Neural cell (in vitro differentiated cells): ENCODE data around the gene SRPX. TPM values are rescaled to one million over a fixed set of nuclear protein-coding genes. Genes with fewer than 3 reads are reported as not detected.

ENCODE experiments used
- H2AFZ ChIP-seq: fragments of 200-600, 300-800 bp; sonication (generic), shearing (Covaris generic); 2 replicates; pipeline ENCODE4 v1.6.0; 2014; ENCODE audit warnings: low read depth, mild to moderate bottlenecking, antibody characterized with exemption, low read length, moderate library complexity
- H3F3A ChIP-seq: fragments of 200-600 bp; shearing (Covaris generic); 2 replicates; pipeline ENCODE4 v1.6.1; 2016; ENCODE audit warnings: mild to moderate bottlenecking, moderate library complexity, mixed read lengths, antibody characterized with exemption, low read length; ENCODE audit not compliant: insufficient read depth, poor library complexity, severe bottlenecking
- H3K27ac ChIP-seq: fragments of 200-600, 300-800 bp; sonication (generic), shearing (Covaris generic); 2 replicates; pipeline ENCODE4 v1.5.1; 2014; ENCODE audit warnings: mild to moderate bottlenecking, low read length, moderate library complexity
- H3K27me3 ChIP-seq: fragments of 300-800, 200-600 bp; sonication (generic), shearing (Covaris generic); 2 replicates; pipeline ENCODE4 v1.6.0; 2014; ENCODE audit warnings: mild to moderate bottlenecking, low read depth, low read length, moderate library complexity; ENCODE audit not compliant: insufficient read depth
- H3K36me3 ChIP-seq: fragments of 300-800, 200-600 bp; sonication (generic), shearing (Covaris generic); 2 replicates; pipeline ENCODE4 v1.5.1; 2014; ENCODE audit warnings: mild to moderate bottlenecking, antibody characterized with exemption, low read length, moderate library complexity; ENCODE audit not compliant: insufficient read depth
- H3K4me2 ChIP-seq: fragments of 300-800, 200-600 bp; sonication (generic), shearing (Covaris generic); 2 replicates; pipeline ENCODE4 v1.6.0; 2014; ENCODE audit warnings: mild to moderate bottlenecking, low read length
- H3K4me3 ChIP-seq: fragments of 300-800, 200-600 bp; sonication (generic), shearing (Covaris generic); 2 replicates; pipeline ENCODE4 v1.5.1; 2014; ENCODE audit warnings: mild to moderate bottlenecking, low read length, moderate library complexity
- H3K79me2 ChIP-seq: fragments of 200-600 bp; shearing (Covaris generic); replicated peaks from 2 replicates; pipeline ENCODE4 v1.6.0; 2014; ENCODE audit warnings: mild to moderate bottlenecking, low read length, moderate library complexity; ENCODE audit not compliant: insufficient read depth
- H3K9ac ChIP-seq: fragments of 300-800, 200-600 bp; sonication (generic), shearing (Covaris generic); 2 replicates; pipeline ENCODE4 v1.6.1; 2016; ENCODE audit warnings: mild to moderate bottlenecking, low read length, mixed read lengths
- H3K9me2 ChIP-seq: fragments of 200-600 bp; shearing (Covaris generic); 2 replicates; pipeline ENCODE4 v1.6.1; 2016; ENCODE audit warnings: mild to moderate bottlenecking, low read length, mixed read lengths; ENCODE audit not compliant: insufficient read depth
- H3K9me3 ChIP-seq: fragments of 200-600, 300-800 bp; sonication (generic), shearing (Covaris generic); 2 replicates; pipeline ENCODE4 v1.6.1; 2016; ENCODE audit warnings: mild to moderate bottlenecking, mixed run types, low read length, moderate library complexity, mixed read lengths
- H4K20me1 ChIP-seq: fragments of 200-600 bp; shearing (Covaris generic); 2 replicates; pipeline ENCODE4 v1.6.1; 2016; ENCODE audit warnings: mild to moderate bottlenecking, mixed run types; ENCODE audit not compliant: insufficient read depth
- CTCF ChIP-seq: fragments of 450-650 bp; IDR thresholded peaks from 2 replicates; pipeline ENCODE4 v1.5.1; 2014; ENCODE audit warnings: antibody characterized with exemption, mild to moderate bottlenecking, moderate library complexity; ENCODE audit not compliant: poor library complexity, severe bottlenecking
- EP300 ChIP-seq: fragments of 450-650 bp; conservative IDR thresholded peaks from 2 replicates; pipeline ENCODE4 v1.6.1; 2014; ENCODE audit warnings: antibody characterized with exemption, mild to moderate bottlenecking, moderate library complexity; ENCODE audit not compliant: poor library complexity, severe bottlenecking
- EZH2 ChIP-seq: fragments of 200-600, 300-800 bp; shearing (Covaris generic), sonication (generic); IDR thresholded peaks from 2 replicates; pipeline ENCODE4 v1.6.1; 2014; ENCODE audit warnings: antibody characterized with exemption, low read length, borderline replicate concordance, mild to moderate bottlenecking; ENCODE audit not compliant: insufficient read depth, poor library complexity, severe bottlenecking
- MXI1 ChIP-seq: fragments of 450-650 bp; conservative IDR thresholded peaks from 2 replicates; pipeline ENCODE4 v1.6.1; 2014; ENCODE audit warnings: antibody characterized with exemption, mild to moderate bottlenecking; ENCODE audit not compliant: poor library complexity, severe bottlenecking
- POLR2AphosphoS5 ChIP-seq: IDR thresholded peaks from 2 replicates; pipeline ENCODE4 v1.6.1; 2012
- RAD21 ChIP-seq: fragments of 450-650 bp; conservative IDR thresholded peaks from 2 replicates; pipeline ENCODE4 v1.6.1; 2014; ENCODE audit warnings: antibody characterized with exemption, mild to moderate bottlenecking, moderate library complexity
- REST ChIP-seq: IDR thresholded peaks from 2 replicates; pipeline ENCODE4 v1.6.1; 2012; ENCODE audit warnings: borderline replicate concordance
- SMC3 ChIP-seq: fragments of 450-650 bp; conservative IDR thresholded peaks from 2 replicates; pipeline ENCODE4 v1.6.1; 2014; ENCODE audit warnings: antibody characterized with exemption, mild to moderate bottlenecking, moderate library complexity; ENCODE audit not compliant: poor library complexity
- TAF1 ChIP-seq: IDR thresholded peaks from 2 replicates; pipeline ENCODE4 v1.6.1; 2012; ENCODE audit warnings: low read depth
- polyA plus RNA-seq: library from polyadenylated mRNA; depleted of rRNA; stranded (reverse); fragments of >200 nt; gene quantifications from 2 replicates; pipeline ENCODE4 v1.2.3, GENCODE V29; 2014

SRPX gene
- polyA plus RNA-seq, 1 donor from 2014 or later: 0.52 TPM

GRCh38 chrX:38110231-38110630 is 110.4 kb downstream of the SRPX start:
- Histone ChIP-seq H3K9ac (no peak overlapping the region), H4K20me1 (no peaks in the 10 kb centered on the region), H2AFZ (no peak overlapping the region), H3K4me2 (no peak overlapping the region), H3K9me3 (no peaks in the 10 kb centered on the region), H3K4me3 (no peak overlapping the region), H3K9me2 (no peaks in the 10 kb centered on the region), H3K79me2 (no peaks in the 10 kb centered on the region), H3K27ac (no peak overlapping the region), H3K27me3 (no peaks in the 10 kb centered on the region), H3K36me3 (no peaks in the 10 kb centered on the region), H3F3A (no peaks in the 10 kb centered on the region)
- TF ChIP-seq CTCF: no peak
- no peak for TF ChIP-seq TAF1
- TF ChIP-seq MXI1: no peak
- TF ChIP-seq EZH2: no peak

GRCh38 chrX:38109042-38109898 is 111.4 kb downstream of the SRPX start:
- no peak for TF ChIP-seq CTCF
- no peak for TF ChIP-seq POLR2AphosphoS5
- no peak for TF ChIP-seq MXI1
- TF ChIP-seq REST: no peak
- no peak for TF ChIP-seq EP300
- no peak for TF ChIP-seq RAD21
- no peak for TF ChIP-seq EZH2
- TF ChIP-seq TAF1: no peak
- TF ChIP-seq SMC3: no peak
- H3K9me3 ChIP-seq: no peaks in the 10 kb centered on the region
- H3K79me2 ChIP-seq: no peaks in the 10 kb centered on the region
- H3K9me2 ChIP-seq: no peaks in the 10 kb centered on the region
- H3F3A ChIP-seq: no peaks in the 10 kb centered on the region
- no peaks in the 10 kb centered on the region for H3K27me3 ChIP-seq
- H3K36me3 ChIP-seq: no peaks in the 10 kb centered on the region
- H3K9ac ChIP-seq: no peak overlapping the region
- H3K4me3 ChIP-seq: no peak overlapping the region
- H3K27ac ChIP-seq: no peak overlapping the region
- no peaks in the 10 kb centered on the region for H4K20me1 ChIP-seq
- no peak overlapping the region for H2AFZ ChIP-seq
- no peak overlapping the region for H3K4me2 ChIP-seq
